NCI-H1930 (cell line): ENCODE results near the gene TEX26.

Experiments used
- DNase-seq, 2 experiments: peaks; one replicate each; lab custom pipeline; 2025; lab: John Stamatoyannopoulos, UW

Gene TEX26

DNA sequence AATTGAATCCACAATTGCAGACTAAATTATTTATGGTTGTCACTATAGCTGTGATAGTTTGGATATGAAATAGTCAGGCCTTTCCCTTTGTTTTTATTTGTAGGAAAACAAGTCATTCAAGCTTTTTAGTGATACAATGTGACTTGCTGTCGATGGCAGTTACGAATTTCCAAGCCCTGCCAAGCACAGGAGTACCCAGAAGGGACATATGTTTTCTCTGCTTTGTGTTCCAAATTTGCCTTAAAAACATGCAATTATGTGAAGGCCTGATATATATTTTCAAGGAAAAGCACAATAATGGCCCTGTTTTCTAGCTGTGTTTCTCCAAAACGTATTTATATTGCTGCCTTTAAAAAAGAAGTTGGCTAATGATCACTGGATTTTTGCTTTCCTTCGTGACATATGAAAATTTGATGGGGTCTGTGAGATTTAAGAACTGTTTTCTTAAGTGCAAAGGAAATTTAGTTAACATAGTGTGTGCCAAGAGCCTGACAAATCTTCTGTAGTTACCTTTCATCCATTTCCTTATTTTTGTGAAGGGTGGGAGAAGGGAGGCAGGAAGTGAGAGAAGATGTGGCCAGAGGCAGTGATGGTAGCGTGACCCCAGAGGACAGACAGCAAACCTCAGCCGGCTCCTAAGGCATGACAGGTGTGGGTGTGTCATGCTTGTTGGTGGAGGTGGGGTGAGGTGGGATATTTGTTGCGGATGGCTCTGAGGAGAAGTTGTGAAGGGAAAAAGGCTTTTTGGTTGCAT, 79.6 kb downstream of the TEX26 start:
- no peak for DNase-seq

DNA sequence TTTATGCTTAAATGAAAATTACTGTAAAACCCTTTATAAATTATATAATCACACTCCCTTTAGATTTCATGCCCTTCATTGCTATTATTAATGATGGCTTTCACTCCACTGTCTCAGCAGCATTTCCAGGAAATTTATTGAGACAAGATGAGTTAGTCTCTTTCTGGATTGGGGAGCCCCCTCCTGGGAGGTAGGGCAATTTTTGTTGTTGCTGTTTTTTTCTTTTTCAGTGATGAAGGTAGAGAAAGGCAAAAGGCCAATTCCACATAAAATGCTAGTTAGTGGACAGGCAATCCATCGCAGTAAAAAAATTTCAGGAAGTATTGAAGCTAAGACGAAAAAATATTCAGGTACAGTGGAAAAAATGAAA, 80.2 kb downstream of the TEX26 start:
- DNase-seq, result no peak

DNA sequence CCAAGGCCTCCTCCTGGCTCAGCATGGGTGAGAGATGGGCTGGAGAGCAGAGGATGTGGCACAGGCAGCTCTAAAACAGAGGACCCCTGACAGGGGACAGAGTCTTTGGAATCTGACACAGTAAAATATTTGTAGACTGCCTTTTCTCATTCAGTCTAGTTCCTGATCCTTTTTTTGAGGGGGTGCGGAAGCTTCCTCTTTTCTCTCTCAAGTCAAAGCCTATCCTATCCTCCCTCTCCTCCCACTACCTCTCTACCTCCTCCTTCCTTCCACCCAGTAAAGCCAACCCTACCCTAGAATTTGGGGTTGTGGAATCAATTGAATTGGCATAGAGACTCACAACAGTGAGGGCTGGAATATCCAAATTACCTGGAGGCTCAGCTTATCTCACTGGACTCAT, 82.0 kb downstream of the TEX26 start:
- DNase-seq, result no peak

DNA sequence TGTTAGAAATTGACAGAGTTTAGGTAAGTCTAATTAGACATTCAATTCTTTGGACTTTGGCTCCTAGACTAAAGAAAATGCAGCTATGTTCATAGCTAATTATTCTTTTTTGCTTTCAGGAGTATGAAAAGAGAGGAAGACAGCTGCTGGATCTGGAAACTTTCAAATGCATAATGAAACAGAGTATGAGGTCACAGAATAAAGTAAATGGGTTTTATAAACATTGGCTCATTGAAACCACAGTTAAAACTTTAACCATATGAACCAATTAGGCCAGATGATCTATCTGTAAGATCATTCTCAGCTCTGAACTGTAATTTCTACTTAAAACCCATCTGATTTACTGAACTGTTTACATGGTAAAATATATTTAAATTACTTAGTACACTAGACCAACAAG, 82.7 kb downstream of the TEX26 start:
- no peak for DNase-seq

DNA sequence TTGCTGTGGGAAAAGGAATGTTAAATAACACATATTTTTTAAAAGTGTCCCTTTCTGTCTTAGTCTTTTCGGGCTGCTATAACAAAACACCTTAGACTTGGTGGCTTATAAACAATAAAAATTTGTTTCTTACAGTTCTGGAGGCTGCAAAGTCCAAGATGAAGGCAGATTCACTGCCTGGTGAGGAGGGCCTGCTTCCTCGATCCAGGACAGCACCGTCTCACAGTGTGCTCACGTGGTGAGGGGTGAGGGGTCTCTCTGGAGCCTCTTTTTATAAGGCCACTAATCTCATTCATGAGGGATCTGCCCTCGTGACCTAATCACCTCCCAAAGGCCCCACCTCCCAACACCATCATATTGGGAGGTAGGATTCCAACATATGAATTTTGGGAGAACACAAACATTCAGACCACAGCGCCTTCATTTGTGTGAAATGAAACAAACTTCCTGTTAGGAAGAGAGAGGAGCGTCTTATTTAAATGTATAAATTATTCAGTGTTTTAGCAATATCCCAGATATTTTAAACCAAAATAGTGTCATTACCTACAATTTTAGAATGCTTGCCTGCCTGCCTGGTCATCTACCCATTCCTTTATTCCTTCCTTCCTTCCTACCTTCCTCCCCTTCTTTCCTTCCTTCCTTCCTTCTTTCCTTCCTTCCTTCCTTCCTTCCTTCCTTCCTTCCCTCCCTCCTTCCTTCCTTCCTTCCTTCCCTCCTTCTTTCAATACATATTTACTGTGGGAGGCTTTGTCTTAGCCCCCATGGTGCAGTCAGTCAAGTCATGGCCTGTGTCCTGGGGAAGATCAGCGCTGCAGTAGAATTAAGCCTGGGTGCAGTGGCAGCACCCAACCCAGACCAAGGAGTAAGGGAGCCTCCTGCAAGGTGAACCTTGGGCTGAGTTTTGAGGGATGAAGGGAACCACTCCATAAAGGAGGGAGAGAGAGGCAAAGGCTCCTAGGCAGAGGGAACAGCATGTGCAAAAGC, 84.2 kb downstream of the TEX26 start:
- no peak for DNase-seq

DNA sequence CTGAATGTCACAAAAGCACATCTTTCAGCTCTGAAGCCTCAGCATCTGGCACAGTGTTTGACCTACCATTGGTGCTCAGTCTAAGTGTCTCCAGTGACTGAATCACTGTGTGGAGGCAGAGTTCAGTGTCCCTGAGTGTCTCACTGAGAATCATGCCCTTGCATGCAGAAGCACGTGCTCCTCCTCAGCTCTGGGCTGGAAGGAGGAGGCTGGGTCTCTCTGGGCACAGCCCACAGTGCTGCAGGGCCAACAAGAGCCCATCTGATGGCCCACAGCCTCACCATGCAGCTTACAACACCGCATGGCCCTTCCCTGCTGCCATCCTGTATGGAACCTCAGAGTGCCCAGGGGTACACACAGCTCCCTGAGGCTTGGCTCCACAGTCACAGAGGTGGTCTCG, 86.1 kb downstream of the TEX26 start:
- no peak for DNase-seq

DNA sequence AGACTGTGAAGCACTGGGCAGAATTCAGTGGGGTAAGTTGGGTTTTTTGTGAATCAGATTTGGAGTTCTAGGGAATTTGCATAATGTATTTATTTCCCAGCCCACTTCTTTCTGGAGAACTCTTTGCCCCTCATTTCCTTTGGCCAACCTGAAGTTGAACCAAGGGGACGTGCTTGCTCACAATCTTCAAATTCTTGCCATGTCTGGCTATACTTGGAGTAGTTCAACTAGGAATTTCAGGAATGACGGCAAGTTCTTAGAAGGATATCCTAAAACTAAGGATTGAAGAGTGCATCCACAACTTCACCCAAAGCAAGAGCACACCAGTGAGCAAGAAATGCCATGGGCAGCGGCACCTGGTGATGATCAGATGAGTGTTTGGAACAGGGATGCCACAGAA, 88.5 kb downstream of the TEX26 start:
- DNase-seq, result no peak

DNA sequence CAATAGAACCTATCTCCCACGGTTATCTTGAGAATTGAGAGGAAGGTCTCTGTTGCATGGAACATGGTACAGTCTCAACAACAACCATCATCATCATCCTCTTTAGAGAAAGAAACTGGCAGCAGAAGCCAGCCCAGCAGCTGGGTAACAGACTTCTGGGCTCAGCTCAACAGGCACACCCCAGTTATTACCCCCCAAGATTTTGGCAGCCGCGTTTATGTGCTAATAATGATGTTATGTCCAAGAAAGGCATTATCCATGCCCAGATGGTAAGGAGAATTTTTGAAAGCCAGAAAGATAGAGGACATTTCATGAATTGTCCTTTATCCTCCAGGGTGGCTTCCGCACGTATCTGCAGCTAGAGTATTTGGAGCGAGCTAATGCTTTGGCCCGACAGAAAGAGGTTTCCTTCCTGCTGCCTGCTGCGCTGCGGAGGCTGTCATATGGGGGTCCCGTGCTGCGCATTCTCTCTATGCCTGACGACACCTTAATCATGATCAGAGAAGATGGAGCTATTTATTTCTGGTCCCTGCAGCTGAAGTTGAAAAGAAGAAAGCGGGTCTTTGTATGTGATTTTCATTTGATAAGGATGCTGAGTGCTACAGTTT, 89.9 kb downstream of the TEX26 start:
- no peak for DNase-seq

DNA sequence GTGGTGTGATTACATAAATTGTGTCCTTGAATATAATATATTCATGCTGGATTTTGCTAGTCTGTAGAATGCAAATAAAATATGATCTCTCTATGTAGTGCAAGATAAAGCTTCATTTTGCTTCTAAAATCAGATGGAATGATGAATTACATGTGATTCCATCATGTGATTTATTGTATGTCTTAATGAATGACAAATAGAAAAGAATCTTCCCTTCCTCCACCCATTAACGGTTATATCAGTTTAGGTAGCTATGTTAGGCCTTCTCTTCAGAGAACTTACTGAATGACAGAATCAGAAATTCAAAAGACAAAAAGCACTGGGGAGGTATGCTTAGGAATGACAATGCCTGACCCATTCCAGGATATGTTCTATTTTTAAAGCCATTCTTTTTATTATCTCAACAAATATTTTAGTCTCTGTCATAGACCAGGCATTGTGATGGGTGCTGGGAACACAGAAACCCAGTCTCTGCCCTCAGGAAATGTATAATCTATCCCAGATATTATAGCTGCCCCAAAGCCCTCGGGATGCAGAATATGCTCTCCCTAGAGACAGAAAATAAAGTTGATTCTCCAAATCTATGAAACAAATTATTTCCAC, 90.6 kb downstream of the TEX26 start:
- DNase-seq, result no peak
